H9 (cell line): ENCODE data around the gene PDIA6. TPM values are rescaled to one million over a fixed set of nuclear protein-coding genes. Genes with fewer than 3 reads are reported as not detected.

Experiments
- DNase-seq: peaks from one replicate; pipeline ENCODE4 v3.0.0-alpha.2; 2017
- H2AFZ ChIP-seq: one replicate; pipeline ENCODE4 v1.6.1; 2013; ENCODE audit warnings: mild to moderate bottlenecking, low read length, control low read depth, moderate library complexity
- H2AK5ac ChIP-seq: 2 replicates; pipeline ENCODE4 v1.6.1; 2013; ENCODE audit warnings: low read length, control low read depth, mixed read lengths; ENCODE audit not compliant: insufficient read length
- H2BK120ac ChIP-seq: one replicate; pipeline ENCODE4 v1.6.1; 2013; ENCODE audit warnings: low read depth, mild to moderate bottlenecking, low read length, control low read depth, inconsistent platforms; ENCODE audit not compliant: poor library complexity, severe bottlenecking
- H2BK12ac ChIP-seq: 2 replicates; pipeline ENCODE4 v1.6.1; 2013; ENCODE audit warnings: low read length, control low read depth, mixed read lengths, low read depth; ENCODE audit not compliant: insufficient read length
- H2BK15ac ChIP-seq: 2 replicates; pipeline ENCODE4 v1.6.1; 2013; ENCODE audit warnings: low read depth, low read length, control low read depth
- H2BK20ac ChIP-seq: one replicate; pipeline ENCODE4 v1.6.1; 2013; ENCODE audit warnings: low read depth, mild to moderate bottlenecking, low read length, control low read depth, inconsistent platforms; ENCODE audit not compliant: poor library complexity, severe bottlenecking
- H2BK5ac ChIP-seq: 2 replicates; pipeline ENCODE4 v1.6.1; 2013; ENCODE audit warnings: low read length, control low read depth, mixed read lengths; ENCODE audit not compliant: insufficient read length
- H3K14ac ChIP-seq: 2 replicates; pipeline ENCODE4 v1.6.1; 2013; ENCODE audit warnings: low read length, control low read depth; ENCODE audit not compliant: insufficient read depth
- H3K18ac ChIP-seq: 2 replicates; pipeline ENCODE4 v1.6.1; 2013; ENCODE audit warnings: low read depth, mild to moderate bottlenecking, mixed read lengths, low read length, control low read depth; ENCODE audit not compliant: insufficient read length
- H3K23ac ChIP-seq: 2 replicates; pipeline ENCODE4 v1.6.1; 2013; ENCODE audit warnings: low read length, control low read depth, mixed read lengths, low read depth; ENCODE audit not compliant: insufficient read length
- H3K23me2 ChIP-seq: 2 replicates; pipeline ENCODE4 v1.6.1; 2013; ENCODE audit warnings: low read depth, mild to moderate bottlenecking, mixed read lengths, low read length, control low read depth; ENCODE audit not compliant: insufficient read length, poor library complexity, severe bottlenecking
- H3K27ac ChIP-seq: 2 replicates; pipeline ENCODE4 v1.5.1; 2013; ENCODE audit warnings: low read length, control low read depth, mixed read lengths, low read depth; ENCODE audit not compliant: insufficient read length
- H3K27me3 ChIP-seq: 2 replicates; pipeline ENCODE4 v1.6.1; 2013; ENCODE audit warnings: low read length, control low read depth, inconsistent platforms; ENCODE audit not compliant: insufficient read depth
- H3K4ac ChIP-seq: 2 replicates; pipeline ENCODE4 v1.6.1; 2013; ENCODE audit warnings: low read depth, mild to moderate bottlenecking, control low read depth, inconsistent platforms, low read length, moderate library complexity
- H3K4me1 ChIP-seq: 2 replicates; pipeline ENCODE4 v1.6.1; 2013; ENCODE audit warnings: low read length, control low read depth, inconsistent platforms; ENCODE audit not compliant: insufficient read depth
- H3K4me2 ChIP-seq: 2 replicates; pipeline ENCODE4 v1.6.1; 2013; ENCODE audit warnings: low read length, control low read depth, mixed read lengths; ENCODE audit not compliant: insufficient read length, insufficient read depth
- H3K56ac ChIP-seq: 2 replicates; pipeline ENCODE4 v1.6.1; 2013; ENCODE audit warnings: low read depth, mild to moderate bottlenecking, mixed read lengths, low read length, control low read depth; ENCODE audit not compliant: insufficient read length
- H3K79me1 ChIP-seq: 2 replicates; pipeline ENCODE4 v1.6.1; 2013; ENCODE audit warnings: low read depth, mild to moderate bottlenecking, moderate library complexity, low read length, control low read depth, inconsistent platforms; ENCODE audit not compliant: insufficient read depth, poor library complexity, severe bottlenecking
- H3K79me2 ChIP-seq: 2 replicates; pipeline ENCODE4 v1.6.1; 2013; ENCODE audit warnings: low read length, control low read depth, inconsistent platforms; ENCODE audit not compliant: insufficient read depth
- H3K9ac ChIP-seq: 2 replicates; pipeline ENCODE4 v1.6.1; 2013; ENCODE audit warnings: low read length, control low read depth, mixed read lengths; ENCODE audit not compliant: insufficient read length; ENCODE audit errors: extremely low read depth
- H3K9me3 ChIP-seq: one replicate; pipeline ENCODE4 v1.6.1; 2013; ENCODE audit warnings: low read depth, low read length, inconsistent platforms; ENCODE audit not compliant: control insufficient read depth
- H3T11ph ChIP-seq: one replicate; pipeline ENCODE4 v1.6.1; 2013; ENCODE audit warnings: mild to moderate bottlenecking, low read length, control low read depth, inconsistent platforms
- H4K20me1 ChIP-seq: one replicate; pipeline ENCODE4 v1.6.1; 2013; ENCODE audit not compliant: control insufficient read depth, insufficient read length, insufficient read depth
- H4K5ac ChIP-seq: 2 replicates; pipeline ENCODE4 v1.6.1; 2013; ENCODE audit warnings: low read depth, mild to moderate bottlenecking, mixed read lengths, low read length, control low read depth; ENCODE audit not compliant: insufficient read length
- H4K8ac ChIP-seq: replicated peaks from 2 replicates; pipeline ENCODE4 v1.6.1; 2013; ENCODE audit warnings: low read length, control low read depth, mixed read lengths, low read depth; ENCODE audit not compliant: insufficient read length
- H4K91ac ChIP-seq: 2 replicates; pipeline ENCODE4 v1.6.1; 2013; ENCODE audit warnings: low read depth, mild to moderate bottlenecking, moderate library complexity, mixed read lengths, low read length, control low read depth; ENCODE audit not compliant: insufficient read length
- H3K27ac Mint-ChIP-seq, 3 experiments: 2 replicates in 2 of 3; 3 replicates in 1 of 3; pipeline ENCODE4 v1.8.0; 2020 to 2021; ENCODE audit warnings: mixed read lengths in 3 of 3, mild to moderate bottlenecking in 1 of 3, moderate library complexity in 1 of 3
- H3K27me3 Mint-ChIP-seq: 2 replicates; pipeline ENCODE4 v1.8.0; 2021; ENCODE audit warnings: low read depth, mild to moderate bottlenecking, moderate library complexity, mixed read lengths
- H3K36me3 Mint-ChIP-seq, 3 experiments: 2 replicates in 2 of 3; 3 replicates in 1 of 3; pipeline ENCODE4 v1.8.0; 2020 to 2021; ENCODE audit warnings: low read depth in 3 of 3, mixed read lengths in 3 of 3; ENCODE audit not compliant: insufficient read depth in 1 of 3
- H3K4me1 Mint-ChIP-seq, 2 experiments: 2 replicates each; pipeline ENCODE4 v1.8.0; 2020; ENCODE audit warnings: mixed read lengths in 2 of 2
- H3K4me3 Mint-ChIP-seq, 2 experiments: 2 replicates in 1 of 2; 3 replicates in 1 of 2; pipeline ENCODE4 v1.8.0; 2020 to 2021; ENCODE audit warnings: mild to moderate bottlenecking in 2 of 2, mixed read lengths in 2 of 2, moderate library complexity in 1 of 2
- H3K9me3 Mint-ChIP-seq, 2 experiments: 2 replicates in 1 of 2; 3 replicates in 1 of 2; pipeline ENCODE4 v1.8.0; 2020; ENCODE audit warnings: mild to moderate bottlenecking in 2 of 2, mixed read lengths in 2 of 2, moderate library complexity in 1 of 2
- CTCF ChIP-seq: fragments of 200-600 bp; sonication (generic); conservative IDR thresholded peaks from 3 replicates; pipeline ENCODE4 v1.8.0; 2021; ENCODE audit warnings: antibody characterized with exemption, mild to moderate bottlenecking
- WGBS: extraction: QIAGEN DNeasy Blood & Tissue Kit; methylation state at CpG from one replicate; pipeline ENCODE4 v1.1.7; 2013; ENCODE audit warnings: missing lambda C conversion rate, low lambda C conversion rate, mixed read lengths; ENCODE audit not compliant: insufficient read length; ENCODE audit errors: extremely low coverage; 5-methylcytosine and 5-hydroxymethylcytosine counted together
- total RNA-seq: library from RNA; stranded (reverse); gene quantifications from 2 replicates; pipeline ENCODE4 v1.2.1, GENCODE V29; 2021

PDIA6 gene
- total RNA-seq, 1 experiment from 2014 or later = 301 TPM

- H3K4me1 Mint-ChIP-seq = peaks cover 4 to 11% of the 10 kb centered on the region in 2 experiments; a peak in 3 of 4 replicates
- Histone ChIP-seq H3T11ph (no peak overlapping the region), H2AFZ (no peak overlapping the region), H3K23me2 (no peaks in the 10 kb centered on the region), H3K4me2 (no peak overlapping the region), H2BK12ac (no peak overlapping the region), H3K27ac (no peak overlapping the region), H2BK15ac (no peak overlapping the region), H3K23ac (no peak overlapping the region), H3K4ac (no peak overlapping the region), H3K79me2 (no peaks in the 10 kb centered on the region), H3K9me3 (no peaks in the 10 kb centered on the region), H4K91ac (no peak overlapping the region), H3K14ac (no peak overlapping the region), H3K27me3 (no peaks in the 10 kb centered on the region), H4K8ac (no peak overlapping the region), H3K56ac (no peak overlapping the region), H2BK20ac (no peak overlapping the region), H3K79me1 (no peaks in the 10 kb centered on the region), H2BK120ac (no peak overlapping the region), H4K20me1 (no peaks in the 10 kb centered on the region), H4K5ac (no peak overlapping the region), H3K18ac (no peak overlapping the region), H2BK5ac (no peak overlapping the region), H3K9ac (no peak overlapping the region), H2AK5ac (no peak overlapping the region), H3K4me1 (no peaks in the 10 kb centered on the region)
- no peak for DNase-seq
- peaks cover 3% of the 10 kb centered on the region; the same call in 1 of the 2 replicates for H3K27me3 Mint-ChIP-seq
- H3K36me3 Mint-ChIP-seq = peaks cover 11 to 14% (median 13%) of the 10 kb centered on the region in 3 experiments; a peak in 6 of 7 replicates
- H3K27ac Mint-ChIP-seq = peak overlapping the region in 2 of 3 experiments; percentile 70 to 82; a peak in 1 of 7 replicates
- no peak overlapping the region for H3K4me3 Mint-ChIP-seq
- TF ChIP-seq CTCF = no peak
- H3K9me3 Mint-ChIP-seq = no peaks in the 10 kb centered on the region; a peak in 1 of 5 replicates
- WGBS = no CpG with 5 or more reads among the region's 13 CpGs
Observed at GRCh38 chr2:10775831-10776230, 36.8 kb downstream of the PDIA6 start.
